Neural cell (in vitro differentiated cells): ENCODE data around the gene C17orf58. TPM values are rescaled to one million over a fixed set of nuclear protein-coding genes. Genes with fewer than 3 reads are reported as not detected.

Experiments
- H2AFZ ChIP-seq: fragments of 200-600, 300-800 bp; sonication (generic), shearing (Covaris generic); 2 replicates; pipeline ENCODE4 v1.6.0; 2014; ENCODE audit warnings: low read depth, mild to moderate bottlenecking, antibody characterized with exemption, low read length, moderate library complexity
- H3F3A ChIP-seq: fragments of 200-600 bp; shearing (Covaris generic); 2 replicates; pipeline ENCODE4 v1.6.1; 2016; ENCODE audit warnings: mild to moderate bottlenecking, moderate library complexity, mixed read lengths, antibody characterized with exemption, low read length; ENCODE audit not compliant: insufficient read depth, poor library complexity, severe bottlenecking
- H3K27ac ChIP-seq: fragments of 200-600, 300-800 bp; sonication (generic), shearing (Covaris generic); 2 replicates; pipeline ENCODE4 v1.5.1; 2014; ENCODE audit warnings: mild to moderate bottlenecking, low read length, moderate library complexity
- H3K27me3 ChIP-seq: fragments of 300-800, 200-600 bp; sonication (generic), shearing (Covaris generic); 2 replicates; pipeline ENCODE4 v1.6.0; 2014; ENCODE audit warnings: mild to moderate bottlenecking, low read depth, low read length, moderate library complexity; ENCODE audit not compliant: insufficient read depth
- H3K36me3 ChIP-seq: fragments of 300-800, 200-600 bp; sonication (generic), shearing (Covaris generic); 2 replicates; pipeline ENCODE4 v1.5.1; 2014; ENCODE audit warnings: mild to moderate bottlenecking, antibody characterized with exemption, low read length, moderate library complexity; ENCODE audit not compliant: insufficient read depth
- H3K4me2 ChIP-seq: fragments of 300-800, 200-600 bp; sonication (generic), shearing (Covaris generic); 2 replicates; pipeline ENCODE4 v1.6.0; 2014; ENCODE audit warnings: mild to moderate bottlenecking, low read length
- H3K4me3 ChIP-seq: fragments of 300-800, 200-600 bp; sonication (generic), shearing (Covaris generic); 2 replicates; pipeline ENCODE4 v1.5.1; 2014; ENCODE audit warnings: mild to moderate bottlenecking, low read length, moderate library complexity
- H3K79me2 ChIP-seq: fragments of 200-600 bp; shearing (Covaris generic); replicated peaks from 2 replicates; pipeline ENCODE4 v1.6.0; 2014; ENCODE audit warnings: mild to moderate bottlenecking, low read length, moderate library complexity; ENCODE audit not compliant: insufficient read depth
- H3K9ac ChIP-seq: fragments of 300-800, 200-600 bp; sonication (generic), shearing (Covaris generic); 2 replicates; pipeline ENCODE4 v1.6.1; 2016; ENCODE audit warnings: mild to moderate bottlenecking, low read length, mixed read lengths
- H3K9me2 ChIP-seq: fragments of 200-600 bp; shearing (Covaris generic); 2 replicates; pipeline ENCODE4 v1.6.1; 2016; ENCODE audit warnings: mild to moderate bottlenecking, low read length, mixed read lengths; ENCODE audit not compliant: insufficient read depth
- H3K9me3 ChIP-seq: fragments of 200-600, 300-800 bp; sonication (generic), shearing (Covaris generic); 2 replicates; pipeline ENCODE4 v1.6.1; 2016; ENCODE audit warnings: mild to moderate bottlenecking, mixed run types, low read length, moderate library complexity, mixed read lengths
- H4K20me1 ChIP-seq: fragments of 200-600 bp; shearing (Covaris generic); 2 replicates; pipeline ENCODE4 v1.6.1; 2016; ENCODE audit warnings: mild to moderate bottlenecking, mixed run types; ENCODE audit not compliant: insufficient read depth
- EP300 ChIP-seq: fragments of 450-650 bp; conservative IDR thresholded peaks from 2 replicates; pipeline ENCODE4 v1.6.1; 2014; ENCODE audit warnings: antibody characterized with exemption, mild to moderate bottlenecking, moderate library complexity; ENCODE audit not compliant: poor library complexity, severe bottlenecking
- EZH2 ChIP-seq: fragments of 200-600, 300-800 bp; shearing (Covaris generic), sonication (generic); IDR thresholded peaks from 2 replicates; pipeline ENCODE4 v1.6.1; 2014; ENCODE audit warnings: antibody characterized with exemption, low read length, borderline replicate concordance, mild to moderate bottlenecking; ENCODE audit not compliant: insufficient read depth, poor library complexity, severe bottlenecking
- MXI1 ChIP-seq: fragments of 450-650 bp; conservative IDR thresholded peaks from 2 replicates; pipeline ENCODE4 v1.6.1; 2014; ENCODE audit warnings: antibody characterized with exemption, mild to moderate bottlenecking; ENCODE audit not compliant: poor library complexity, severe bottlenecking
- POLR2AphosphoS5 ChIP-seq: IDR thresholded peaks from 2 replicates; pipeline ENCODE4 v1.6.1; 2012
- RAD21 ChIP-seq: fragments of 450-650 bp; conservative IDR thresholded peaks from 2 replicates; pipeline ENCODE4 v1.6.1; 2014; ENCODE audit warnings: antibody characterized with exemption, mild to moderate bottlenecking, moderate library complexity
- SMC3 ChIP-seq: fragments of 450-650 bp; conservative IDR thresholded peaks from 2 replicates; pipeline ENCODE4 v1.6.1; 2014; ENCODE audit warnings: antibody characterized with exemption, mild to moderate bottlenecking, moderate library complexity; ENCODE audit not compliant: poor library complexity
- TAF1 ChIP-seq: IDR thresholded peaks from 2 replicates; pipeline ENCODE4 v1.6.1; 2012; ENCODE audit warnings: low read depth
- polyA plus RNA-seq: library from polyadenylated mRNA; depleted of rRNA; stranded (reverse); fragments of >200 nt; gene quantifications from 2 replicates; pipeline ENCODE4 v1.2.3, GENCODE V29; 2014
- TF ChIP-seq, protein P1 (sequence below): IDR thresholded peaks from 2 replicates; pipeline ENCODE4 v1.6.1; 2012; ENCODE audit warnings: borderline replicate concordance
- TF ChIP-seq, protein P2 (sequence below): fragments of 450-650 bp; IDR thresholded peaks from 2 replicates; pipeline ENCODE4 v1.5.1; 2014; ENCODE audit warnings: antibody characterized with exemption, mild to moderate bottlenecking, moderate library complexity; ENCODE audit not compliant: poor library complexity, severe bottlenecking

Gene C17orf58
- polyA plus RNA-seq, 1 donor from 2014 or later, result 54.5 TPM

DNA sequence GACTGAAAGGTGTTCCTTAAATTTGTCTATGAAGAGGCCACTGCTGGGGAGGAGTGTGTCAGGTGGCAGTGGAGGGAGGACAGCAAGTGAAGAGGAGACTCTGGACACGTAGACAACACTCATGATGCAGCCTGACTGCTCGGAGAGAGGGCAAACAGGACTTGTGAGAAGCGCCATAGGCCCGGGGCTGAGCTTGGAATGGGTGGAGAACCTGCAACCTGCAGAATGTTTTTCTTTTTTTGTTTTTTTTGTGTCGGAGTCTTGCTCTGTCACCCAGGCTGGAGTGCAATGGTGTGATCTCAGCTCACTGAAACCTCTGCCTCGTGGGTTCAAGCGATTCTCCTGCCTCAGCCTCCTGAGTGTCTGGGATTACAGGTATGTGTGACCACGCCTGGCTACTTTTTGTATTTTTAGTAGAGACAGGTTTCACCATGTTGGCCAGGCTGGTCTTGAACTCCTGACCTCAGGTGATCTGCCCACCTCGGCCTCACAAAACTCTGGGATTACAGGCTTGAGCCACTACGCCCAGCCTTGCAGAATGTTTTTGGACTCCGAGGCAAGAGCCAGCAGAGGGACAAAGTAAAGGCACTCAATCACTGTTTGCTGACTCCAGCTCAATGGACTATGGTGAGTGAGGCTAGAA lies 18.9 kb upstream of the C17orf58 start:
- Histone ChIP-seq H3K27ac (no peak overlapping the region), H2AFZ (no peak overlapping the region), H3K4me3 (no peak overlapping the region)

DNA sequence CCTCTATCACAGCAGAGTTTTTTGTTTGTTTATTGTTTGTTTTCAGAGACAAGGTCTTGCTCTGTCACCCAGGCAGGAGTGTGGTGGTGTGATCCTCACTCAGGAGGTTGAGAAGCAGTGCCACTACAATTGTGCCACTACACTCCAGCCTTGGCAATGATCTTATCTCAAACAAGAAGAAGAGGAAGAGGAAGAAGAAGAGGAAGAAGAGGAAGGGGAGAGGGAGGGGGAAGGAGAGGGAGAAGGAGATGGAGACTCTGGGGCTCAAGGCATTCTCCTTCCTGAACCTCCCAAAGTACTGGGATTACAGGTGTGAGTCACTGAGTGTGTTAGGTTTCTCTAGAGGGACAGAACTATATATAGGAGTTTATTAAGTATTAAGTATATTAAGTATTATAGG lies 17.1 kb upstream of the C17orf58 start:
- no peaks in the 10 kb centered on the region for H3K79me2 ChIP-seq
- TF ChIP-seq, protein P1, sequence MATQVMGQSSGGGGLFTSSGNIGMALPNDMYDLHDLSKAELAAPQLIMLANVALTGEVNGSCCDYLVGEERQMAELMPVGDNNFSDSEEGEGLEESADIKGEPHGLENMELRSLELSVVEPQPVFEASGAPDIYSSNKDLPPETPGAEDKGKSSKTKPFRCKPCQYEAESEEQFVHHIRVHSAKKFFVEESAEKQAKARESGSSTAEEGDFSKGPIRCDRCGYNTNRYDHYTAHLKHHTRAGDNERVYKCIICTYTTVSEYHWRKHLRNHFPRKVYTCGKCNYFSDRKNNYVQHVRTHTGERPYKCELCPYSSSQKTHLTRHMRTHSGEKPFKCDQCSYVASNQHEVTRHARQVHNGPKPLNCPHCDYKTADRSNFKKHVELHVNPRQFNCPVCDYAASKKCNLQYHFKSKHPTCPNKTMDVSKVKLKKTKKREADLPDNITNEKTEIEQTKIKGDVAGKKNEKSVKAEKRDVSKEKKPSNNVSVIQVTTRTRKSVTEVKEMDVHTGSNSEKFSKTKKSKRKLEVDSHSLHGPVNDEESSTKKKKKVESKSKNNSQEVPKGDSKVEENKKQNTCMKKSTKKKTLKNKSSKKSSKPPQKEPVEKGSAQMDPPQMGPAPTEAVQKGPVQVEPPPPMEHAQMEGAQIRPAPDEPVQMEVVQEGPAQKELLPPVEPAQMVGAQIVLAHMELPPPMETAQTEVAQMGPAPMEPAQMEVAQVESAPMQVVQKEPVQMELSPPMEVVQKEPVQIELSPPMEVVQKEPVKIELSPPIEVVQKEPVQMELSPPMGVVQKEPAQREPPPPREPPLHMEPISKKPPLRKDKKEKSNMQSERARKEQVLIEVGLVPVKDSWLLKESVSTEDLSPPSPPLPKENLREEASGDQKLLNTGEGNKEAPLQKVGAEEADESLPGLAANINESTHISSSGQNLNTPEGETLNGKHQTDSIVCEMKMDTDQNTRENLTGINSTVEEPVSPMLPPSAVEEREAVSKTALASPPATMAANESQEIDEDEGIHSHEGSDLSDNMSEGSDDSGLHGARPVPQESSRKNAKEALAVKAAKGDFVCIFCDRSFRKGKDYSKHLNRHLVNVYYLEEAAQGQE, result no peak
- TF ChIP-seq MXI1, result no peak
- no peak for TF ChIP-seq EP300
- no peak for TF ChIP-seq SMC3
- TF ChIP-seq TAF1, result no peak
- H3K4me3 ChIP-seq, result no peak overlapping the region
- H3K27me3 ChIP-seq, result no peaks in the 10 kb centered on the region
- H3K36me3 ChIP-seq, result no peaks in the 10 kb centered on the region
- H3K9me3 ChIP-seq, result no peaks in the 10 kb centered on the region
- H3K27ac ChIP-seq, result no peak overlapping the region
- no peaks in the 10 kb centered on the region for H4K20me1 ChIP-seq
- H3K9me2 ChIP-seq, result no peaks in the 10 kb centered on the region
- no peak overlapping the region for H3K9ac ChIP-seq
- H2AFZ ChIP-seq, result no peak overlapping the region
- H3K4me2 ChIP-seq, result no peak overlapping the region
- no peaks in the 10 kb centered on the region for H3F3A ChIP-seq

More for the DNA sequence above, 18.9 kb upstream of the C17orf58 start:
- H3K27me3 ChIP-seq, result no peaks in the 10 kb centered on the region
- TF ChIP-seq POLR2AphosphoS5 (no peak), SMC3 (no peak), RAD21 (no peak), MXI1 (no peak), TAF1 (no peak), EP300 (no peak), EZH2 (no peak)
- TF ChIP-seq, protein P1, result no peak
- TF ChIP-seq, protein P2, sequence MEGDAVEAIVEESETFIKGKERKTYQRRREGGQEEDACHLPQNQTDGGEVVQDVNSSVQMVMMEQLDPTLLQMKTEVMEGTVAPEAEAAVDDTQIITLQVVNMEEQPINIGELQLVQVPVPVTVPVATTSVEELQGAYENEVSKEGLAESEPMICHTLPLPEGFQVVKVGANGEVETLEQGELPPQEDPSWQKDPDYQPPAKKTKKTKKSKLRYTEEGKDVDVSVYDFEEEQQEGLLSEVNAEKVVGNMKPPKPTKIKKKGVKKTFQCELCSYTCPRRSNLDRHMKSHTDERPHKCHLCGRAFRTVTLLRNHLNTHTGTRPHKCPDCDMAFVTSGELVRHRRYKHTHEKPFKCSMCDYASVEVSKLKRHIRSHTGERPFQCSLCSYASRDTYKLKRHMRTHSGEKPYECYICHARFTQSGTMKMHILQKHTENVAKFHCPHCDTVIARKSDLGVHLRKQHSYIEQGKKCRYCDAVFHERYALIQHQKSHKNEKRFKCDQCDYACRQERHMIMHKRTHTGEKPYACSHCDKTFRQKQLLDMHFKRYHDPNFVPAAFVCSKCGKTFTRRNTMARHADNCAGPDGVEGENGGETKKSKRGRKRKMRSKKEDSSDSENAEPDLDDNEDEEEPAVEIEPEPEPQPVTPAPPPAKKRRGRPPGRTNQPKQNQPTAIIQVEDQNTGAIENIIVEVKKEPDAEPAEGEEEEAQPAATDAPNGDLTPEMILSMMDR, result no peak
- H3K79me2 ChIP-seq, result no peaks in the 10 kb centered on the region
- no peak overlapping the region for H3K4me2 ChIP-seq
- H3K9me2 ChIP-seq, result no peaks in the 10 kb centered on the region
- H3F3A ChIP-seq, result no peaks in the 10 kb centered on the region
- H3K9me3 ChIP-seq, result no peaks in the 10 kb centered on the region
- no peaks in the 10 kb centered on the region for H3K36me3 ChIP-seq
- H4K20me1 ChIP-seq, result no peaks in the 10 kb centered on the region
- H3K9ac ChIP-seq, result no peak overlapping the region
